HepG2 (cell line): ENCODE measurements around the gene GPR62. TPM values are rescaled to one million over a fixed set of nuclear protein-coding genes. Genes with fewer than 3 reads are reported as not detected.
A peak's percentile ranks its signal among the peaks of the same experiment; 100 is the strongest.

Experiments
- CBX1 ChIP-seq: IDR thresholded peaks from one replicate; pipeline ENCODE4 v1.6.1; 2016; ENCODE audit warnings: antibody characterized with exemption, low read depth
- CHD4 ChIP-seq: fragments of 200-600 bp; sonication (generic); IDR thresholded peaks from 2 replicates; pipeline ENCODE4 v1.7.0; 2017; ENCODE audit warnings: mild to moderate bottlenecking, low read length, borderline replicate concordance
- DNMT1 ChIP-seq: sonication (generic); formaldehyde crosslinking; IDR thresholded peaks from 2 replicates; pipeline ENCODE4 v1.5.1; 2020; ENCODE audit warnings: mild to moderate bottlenecking, missing genetic modification reagents
- FOSL2 ChIP-seq: sonication (generic); formaldehyde crosslinking; IDR thresholded peaks from 2 replicates; pipeline ENCODE4 v1.4.0; 2020; ENCODE audit warnings: missing genetic modification reagents
- HDAC6 ChIP-seq: fragments of 200-600 bp; sonication (generic); IDR thresholded peaks from 2 replicates; pipeline ENCODE4 v1.7.0; 2017; ENCODE audit warnings: mild to moderate bottlenecking, antibody characterized with exemption, low read length, low read depth
- HOXA5 ChIP-seq: sonication (generic); formaldehyde crosslinking; IDR thresholded peaks from 2 replicates; pipeline ENCODE4 v1.4.0; 2020; ENCODE audit warnings: missing genetic modification reagents
- MLLT10 ChIP-seq: sonication (generic); formaldehyde crosslinking; IDR thresholded peaks from 2 replicates; pipeline ENCODE4 v1.4.0; 2020; ENCODE audit warnings: missing genetic modification reagents
- NFATC3 ChIP-seq: sonication (generic); formaldehyde crosslinking; IDR thresholded peaks from 2 replicates; pipeline ENCODE4 v1.5.1; 2020; ENCODE audit warnings: mild to moderate bottlenecking, missing genetic modification reagents
- NFIB ChIP-seq: sonication (generic); formaldehyde crosslinking; IDR thresholded peaks from 2 replicates; pipeline ENCODE4 v1.9.0; 2021; ENCODE audit warnings: missing genetic modification reagents, mild to moderate bottlenecking, borderline replicate concordance
- NFYB ChIP-seq: sonication (generic); formaldehyde crosslinking; IDR thresholded peaks from 2 replicates; pipeline ENCODE4 v1.4.0; 2020; ENCODE audit warnings: missing genetic modification reagents
- SP5 ChIP-seq: IDR thresholded peaks from 2 replicates; pipeline ENCODE4 v1.6.1; 2016; ENCODE audit warnings: low read depth, borderline replicate concordance
- ZNF7 ChIP-seq: IDR thresholded peaks from 2 replicates; pipeline ENCODE4 v1.6.1; 2016; ENCODE audit warnings: missing biosample characterization, missing genetic modification reagents
- ZNF75D ChIP-seq: sonication (generic); formaldehyde crosslinking; IDR thresholded peaks from 2 replicates; pipeline ENCODE4 v1.8.1; 2023; ENCODE audit warnings: missing genetic modification reagents, mild to moderate bottlenecking, borderline replicate concordance
- polyA plus RNA-seq, 8 experiments: library from polyadenylated mRNA; depleted of rRNA in 3 of 8; stranded (reverse) in 7 of 8; unstranded in 1 of 8; fragments of >200 nt; fragmentation: Illumina TruSeq in 4 of 8; extraction: Trizol in 4 of 8; gene quantifications; 2 replicates each; pipeline versions ENCODE4 v1.2.1 to v1.2.3, GENCODE V29; 2011 to 2016; ENCODE audit warnings: low read depth in 4 of 8, missing spikeins in 1 of 8, mixed read lengths in 1 of 8; ENCODE audit not compliant: insufficient read depth in 1 of 8
- total RNA-seq, 5 experiments: library from RNA; depleted of rRNA; stranded (reverse); fragments of >200 nt; fragmentation: Illumina TruSeq; extraction: Trizol; gene quantifications; 2 replicates each; pipeline ENCODE4 v1.2.3, GENCODE V29; 2016; ENCODE audit warnings: low read depth in 1 of 5
- TF ChIP-seq, protein P1 (sequence below): sonication (generic); formaldehyde crosslinking; IDR thresholded peaks from 2 replicates; pipeline ENCODE4 v1.4.0; 2020; ENCODE audit warnings: mild to moderate bottlenecking, missing genetic modification reagents, borderline replicate concordance
- TF ChIP-seq, protein P2 (sequence below): IDR thresholded peaks from 2 replicates; pipeline ENCODE4 v1.6.1; 2016; ENCODE audit warnings: mild to moderate bottlenecking, missing biosample characterization, missing genetic modification reagents
- TF ChIP-seq, protein P3 (sequence below): sonication (generic); formaldehyde crosslinking; IDR thresholded peaks from 2 replicates; pipeline ENCODE4 v1.4.0; 2020; ENCODE audit warnings: missing genetic modification reagents; ENCODE audit errors: not compliant biosample characterization
- TF ChIP-seq, protein P4 (sequence below): sonication (generic); formaldehyde crosslinking; IDR thresholded peaks from 2 replicates; pipeline ENCODE4 v1.8.1; 2023; ENCODE audit warnings: missing genetic modification reagents, inconsistent platforms, borderline replicate concordance
- TF ChIP-seq, protein P5 (sequence below): sonication (generic); formaldehyde crosslinking; IDR thresholded peaks from 2 replicates; pipeline ENCODE4 v1.4.0; 2020; ENCODE audit warnings: missing genetic modification reagents, borderline replicate concordance

GPR62 gene
- total and polyA plus RNA-seq, 2 of the 13 experiments (the other 11 are each of a cell fraction or from before 2014, with no cell fraction given): not detected

DNA sequence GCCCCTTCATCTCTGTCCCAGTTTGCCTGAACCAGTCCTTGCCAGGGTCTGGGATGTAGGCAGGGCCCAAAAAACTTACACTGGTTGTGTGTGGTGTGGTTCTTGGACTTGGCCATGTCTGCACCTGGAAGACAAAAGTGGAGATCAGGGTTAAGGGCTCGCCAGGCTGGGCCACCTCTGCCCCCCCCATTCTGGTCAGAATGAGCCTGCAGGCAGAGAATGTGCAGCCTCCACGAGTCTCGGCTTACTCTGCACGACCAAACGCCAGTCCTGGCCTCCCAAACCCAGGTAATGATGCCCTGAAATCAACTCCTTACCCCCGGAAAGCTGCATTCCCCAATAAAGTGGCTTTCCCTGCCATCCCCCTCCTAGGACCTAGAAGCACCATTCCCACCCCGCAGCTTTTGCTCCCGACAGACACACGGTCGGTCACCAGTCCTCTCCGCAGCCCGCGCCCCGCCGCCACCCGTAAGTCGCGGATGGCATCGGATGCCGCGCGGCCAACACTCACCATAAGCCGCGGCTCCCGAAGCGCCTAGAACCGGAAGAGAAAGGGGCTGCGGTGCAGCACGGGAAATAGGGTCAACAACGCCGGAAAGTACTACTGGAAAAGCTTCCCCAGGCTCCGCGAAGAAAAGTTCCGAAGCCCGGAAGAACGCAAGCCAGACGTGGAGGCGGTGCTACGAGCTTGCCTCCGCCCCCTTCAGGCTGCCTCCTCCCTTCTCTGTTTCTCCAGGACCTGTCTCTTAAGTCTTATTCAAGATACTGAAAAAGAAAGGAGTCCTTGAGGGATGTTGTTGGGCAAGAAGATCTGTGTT, 40.4 kb downstream of the GPR62 start, which contains the start of gene RPL29 (continued):
- TF ChIP-seq, protein P1, sequence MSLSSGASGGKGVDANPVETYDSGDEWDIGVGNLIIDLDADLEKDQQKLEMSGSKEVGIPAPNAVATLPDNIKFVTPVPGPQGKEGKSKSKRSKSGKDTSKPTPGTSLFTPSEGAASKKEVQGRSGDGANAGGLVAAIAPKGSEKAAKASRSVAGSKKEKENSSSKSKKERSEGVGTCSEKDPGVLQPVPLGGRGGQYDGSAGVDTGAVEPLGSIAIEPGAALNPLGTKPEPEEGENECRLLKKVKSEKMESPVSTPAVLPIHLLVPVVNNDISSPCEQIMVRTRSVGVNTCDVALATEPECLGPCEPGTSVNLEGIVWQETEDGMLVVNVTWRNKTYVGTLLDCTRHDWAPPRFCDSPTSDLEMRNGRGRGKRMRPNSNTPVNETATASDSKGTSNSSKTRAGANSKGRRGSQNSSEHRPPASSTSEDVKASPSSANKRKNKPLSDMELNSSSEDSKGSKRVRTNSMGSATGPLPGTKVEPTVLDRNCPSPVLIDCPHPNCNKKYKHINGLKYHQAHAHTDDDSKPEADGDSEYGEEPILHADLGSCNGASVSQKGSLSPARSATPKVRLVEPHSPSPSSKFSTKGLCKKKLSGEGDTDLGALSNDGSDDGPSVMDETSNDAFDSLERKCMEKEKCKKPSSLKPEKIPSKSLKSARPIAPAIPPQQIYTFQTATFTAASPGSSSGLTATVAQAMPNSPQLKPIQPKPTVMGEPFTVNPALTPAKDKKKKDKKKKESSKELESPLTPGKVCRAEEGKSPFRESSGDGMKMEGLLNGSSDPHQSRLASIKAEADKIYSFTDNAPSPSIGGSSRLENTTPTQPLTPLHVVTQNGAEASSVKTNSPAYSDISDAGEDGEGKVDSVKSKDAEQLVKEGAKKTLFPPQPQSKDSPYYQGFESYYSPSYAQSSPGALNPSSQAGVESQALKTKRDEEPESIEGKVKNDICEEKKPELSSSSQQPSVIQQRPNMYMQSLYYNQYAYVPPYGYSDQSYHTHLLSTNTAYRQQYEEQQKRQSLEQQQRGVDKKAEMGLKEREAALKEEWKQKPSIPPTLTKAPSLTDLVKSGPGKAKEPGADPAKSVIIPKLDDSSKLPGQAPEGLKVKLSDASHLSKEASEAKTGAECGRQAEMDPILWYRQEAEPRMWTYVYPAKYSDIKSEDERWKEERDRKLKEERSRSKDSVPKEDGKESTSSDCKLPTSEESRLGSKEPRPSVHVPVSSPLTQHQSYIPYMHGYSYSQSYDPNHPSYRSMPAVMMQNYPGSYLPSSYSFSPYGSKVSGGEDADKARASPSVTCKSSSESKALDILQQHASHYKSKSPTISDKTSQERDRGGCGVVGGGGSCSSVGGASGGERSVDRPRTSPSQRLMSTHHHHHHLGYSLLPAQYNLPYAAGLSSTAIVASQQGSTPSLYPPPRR: peak; percentile 68; the same call in 1 of the 2 replicates
- TF ChIP-seq, protein P2, sequence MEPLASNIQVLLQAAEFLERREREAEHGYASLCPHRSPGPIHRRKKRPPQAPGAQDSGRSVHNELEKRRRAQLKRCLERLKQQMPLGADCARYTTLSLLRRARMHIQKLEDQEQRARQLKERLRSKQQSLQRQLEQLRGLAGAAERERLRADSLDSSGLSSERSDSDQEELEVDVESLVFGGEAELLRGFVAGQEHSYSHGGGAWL (CRISPR knock-in tag): peak; percentile 94
- peak; percentile 13; the same call in 1 of the 2 replicates for TF ChIP-seq SP5
- peak; percentile 50 for TF ChIP-seq CBX1
- no peak for TF ChIP-seq ZNF7 (CRISPR knock-in tag)
- TF ChIP-seq, protein P3, sequence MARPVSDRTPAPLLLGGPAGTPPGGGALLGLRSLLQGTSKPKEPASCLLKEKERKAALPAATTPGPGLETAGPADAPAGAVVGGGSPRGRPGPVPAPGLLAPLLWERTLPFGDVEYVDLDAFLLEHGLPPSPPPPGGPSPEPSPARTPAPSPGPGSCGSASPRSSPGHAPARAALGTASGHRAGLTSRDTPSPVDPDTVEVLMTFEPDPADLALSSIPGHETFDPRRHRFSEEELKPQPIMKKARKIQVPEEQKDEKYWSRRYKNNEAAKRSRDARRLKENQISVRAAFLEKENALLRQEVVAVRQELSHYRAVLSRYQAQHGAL (CRISPR knock-in tag): peak; percentile 54
- no peak for TF ChIP-seq HDAC6
- TF ChIP-seq DNMT1 (CRISPR knock-in tag): peak; percentile 29; the same call in 1 of the 2 replicates
- TF ChIP-seq NFIB (CRISPR knock-in tag): no peak
- peak; percentile 57 for TF ChIP-seq FOSL2 (CRISPR knock-in tag)
- TF ChIP-seq HOXA5 (CRISPR knock-in tag): peak; percentile 93
- TF ChIP-seq, protein P4, sequence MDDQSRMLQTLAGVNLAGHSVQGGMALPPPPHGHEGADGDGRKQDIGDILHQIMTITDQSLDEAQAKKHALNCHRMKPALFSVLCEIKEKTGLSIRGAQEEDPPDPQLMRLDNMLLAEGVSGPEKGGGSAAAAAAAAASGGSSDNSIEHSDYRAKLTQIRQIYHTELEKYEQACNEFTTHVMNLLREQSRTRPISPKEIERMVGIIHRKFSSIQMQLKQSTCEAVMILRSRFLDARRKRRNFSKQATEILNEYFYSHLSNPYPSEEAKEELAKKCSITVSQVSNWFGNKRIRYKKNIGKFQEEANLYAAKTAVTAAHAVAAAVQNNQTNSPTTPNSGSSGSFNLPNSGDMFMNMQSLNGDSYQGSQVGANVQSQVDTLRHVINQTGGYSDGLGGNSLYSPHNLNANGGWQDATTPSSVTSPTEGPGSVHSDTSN: no peak
- TF ChIP-seq MLLT10 (CRISPR knock-in tag): no peak
- TF ChIP-seq ZNF75D (CRISPR knock-in tag): no peak; the same call in 1 of the 2 replicates
- peak; percentile 29; the same call in 1 of the 2 replicates for TF ChIP-seq CHD4
- TF ChIP-seq, protein P5, sequence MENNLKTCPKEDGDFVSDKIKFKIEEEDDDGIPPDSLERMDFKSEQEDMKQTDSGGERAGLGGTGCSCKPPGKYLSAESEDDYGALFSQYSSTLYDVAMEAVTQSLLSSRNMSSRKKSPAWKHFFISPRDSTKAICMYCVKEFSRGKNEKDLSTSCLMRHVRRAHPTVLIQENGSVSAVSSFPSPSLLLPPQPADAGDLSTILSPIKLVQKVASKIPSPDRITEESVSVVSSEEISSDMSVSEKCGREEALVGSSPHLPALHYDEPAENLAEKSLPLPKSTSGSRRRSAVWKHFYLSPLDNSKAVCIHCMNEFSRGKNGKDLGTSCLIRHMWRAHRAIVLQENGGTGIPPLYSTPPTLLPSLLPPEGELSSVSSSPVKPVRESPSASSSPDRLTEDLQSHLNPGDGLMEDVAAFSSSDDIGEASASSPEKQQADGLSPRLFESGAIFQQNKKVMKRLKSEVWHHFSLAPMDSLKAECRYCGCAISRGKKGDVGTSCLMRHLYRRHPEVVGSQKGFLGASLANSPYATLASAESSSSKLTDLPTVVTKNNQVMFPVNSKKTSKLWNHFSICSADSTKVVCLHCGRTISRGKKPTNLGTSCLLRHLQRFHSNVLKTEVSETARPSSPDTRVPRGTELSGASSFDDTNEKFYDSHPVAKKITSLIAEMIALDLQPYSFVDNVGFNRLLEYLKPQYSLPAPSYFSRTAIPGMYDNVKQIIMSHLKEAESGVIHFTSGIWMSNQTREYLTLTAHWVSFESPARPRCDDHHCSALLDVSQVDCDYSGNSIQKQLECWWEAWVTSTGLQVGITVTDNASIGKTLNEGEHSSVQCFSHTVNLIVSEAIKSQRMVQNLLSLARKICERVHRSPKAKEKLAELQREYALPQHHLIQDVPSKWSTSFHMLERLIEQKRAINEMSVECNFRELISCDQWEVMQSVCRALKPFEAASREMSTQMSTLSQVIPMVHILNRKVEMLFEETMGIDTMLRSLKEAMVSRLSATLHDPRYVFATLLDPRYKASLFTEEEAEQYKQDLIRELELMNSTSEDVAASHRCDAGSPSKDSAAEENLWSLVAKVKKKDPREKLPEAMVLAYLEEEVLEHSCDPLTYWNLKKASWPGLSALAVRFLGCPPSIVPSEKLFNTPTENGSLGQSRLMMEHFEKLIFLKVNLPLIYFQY (CRISPR knock-in tag): no peak
- TF ChIP-seq NFATC3 (CRISPR knock-in tag): no peak
- TF ChIP-seq NFYB (CRISPR knock-in tag): peak; percentile 45; the same call in 1 of the 2 replicates
